GM13976 (cell line): ENCODE measurements around the gene DSCAML1.
A peak's percentile ranks its signal among the peaks of the same experiment; 100 is the strongest.

Experiments
- DNase-seq: peaks from one replicate; pipeline ENCODE4 v3.0.0; 2012; ENCODE audit warnings: low spot score
- CTCF ChIP-seq: IDR thresholded peaks from 2 replicates; pipeline ENCODE4 v1.5.1; 2012; ENCODE audit warnings: borderline replicate concordance, mild to moderate bottlenecking; ENCODE audit not compliant: insufficient read depth; ENCODE audit errors: extremely low read depth, missing control alignments, control extremely low read depth
- in situ Hi-C: fragments of 300-500 bp; cut with MboI; formaldehyde crosslinking; loops from one replicate; pipeline ENCODE4 v1.12.0; 2022; ENCODE audit warnings: low sequenced_read_pairs, mixed read lengths, inconsistent platforms; ENCODE audit not compliant: unreplicated experiment

The DSCAML1 gene

GRCh38 chr11:117453886-117454563, 343.0 kb downstream of the DSCAML1 start:
- DNase-seq, result no peak
- TF ChIP-seq CTCF, result no peak
- in situ Hi-C loops, result no loop called here

- in situ Hi-C loops, result no loop called here
- TF ChIP-seq CTCF, result no peak
- no peak for DNase-seq
Measured at GRCh38 chr11:117449111-117449693, 347.8 kb downstream of the DSCAML1 start.

GRCh38 chr11:117444711-117445658, 352.0 kb downstream of the DSCAML1 start:
- DNase-seq, result no peak
- in situ Hi-C loops, result no loop called here
- TF ChIP-seq CTCF, result no peak

- no peak for TF ChIP-seq CTCF
- in situ Hi-C loops, result no loop called here
- DNase-seq, result no peak
Measured at GRCh38 chr11:117444256-117444655, 352.8 kb downstream of the DSCAML1 start.

- in situ Hi-C loops, result no loop called here
- peak; percentile 80 for DNase-seq
- peak; percentile 25 for TF ChIP-seq CTCF
Measured at GRCh38 chr11:117443266-117444186, 353.5 kb downstream of the DSCAML1 start.

GRCh38 chr11:117442869-117443239, 354.2 kb downstream of the DSCAML1 start:
- in situ Hi-C loops, result no loop called here
- DNase-seq, result no peak
- TF ChIP-seq CTCF, result no peak
